WTC11 (cell line): ENCODE results near the gene CTNNA3.

Experiments used
- CTCF ChIP-seq: fragments of 200-600 bp; IDR thresholded peaks from 2 replicates; pipeline ENCODE4 v1.8.0; 2022; ENCODE audit warnings: antibody characterized with exemption
- HMGXB4 ChIP-seq: sonication (generic); formaldehyde crosslinking; IDR thresholded peaks from 2 replicates; pipeline ENCODE4 v1.8.1; 2023; ENCODE audit warnings: mild to moderate bottlenecking, moderate library complexity, missing genetic modification reagents
- MXD4 ChIP-seq: fragments of 250-450 bp; sonication (Bioruptor Pico); IDR thresholded peaks from 2 replicates; pipeline ENCODE4 v1.8.0; 2021; ENCODE audit warnings: mild to moderate bottlenecking, moderate library complexity, borderline replicate concordance
- STAT6 ChIP-seq: sonication (generic); formaldehyde crosslinking; conservative IDR thresholded peaks from 2 replicates; pipeline ENCODE4 v1.8.1; 2023; ENCODE audit warnings: mild to moderate bottlenecking, low read depth, missing genetic modification reagents, moderate library complexity

GRCh38 chr10:67573484-67573883 lies 122.5 kb downstream of the CTNNA3 start:
- TF ChIP-seq HMGXB4 (CRISPR knock-in tag) = no peak
- TF ChIP-seq MXD4 = no peak
- no peak for TF ChIP-seq STAT6 (CRISPR knock-in tag)
- TF ChIP-seq CTCF = no peak
